GM12878 (cell line): ENCODE results near the gene MLST8. TPM values are rescaled to one million over a fixed set of nuclear protein-coding genes. Genes with fewer than 3 reads are reported as not detected.
A peak's percentile ranks its signal among the peaks of the same experiment; 100 is the strongest.

Experiments
- ATF7 ChIP-seq: fragments of 450-650 bp; IDR thresholded peaks from 2 replicates; pipeline ENCODE4 v1.6.1; 2016; ENCODE audit warnings: low read depth, mild to moderate bottlenecking
- BHLHE40 ChIP-seq, 2 experiments: fragments of 450-650 bp in 1 of 2; IDR thresholded peaks; 2 replicates each; pipeline ENCODE4 v1.6.1; 2011 to 2017; ENCODE audit warnings: low read depth in 2 of 2, borderline replicate concordance in 1 of 2, improper control_type of control experiment in 1 of 2, low read length in 1 of 2, mild to moderate bottlenecking in 1 of 2
- CBFB ChIP-seq: IDR thresholded peaks from 2 replicates; pipeline ENCODE4 v1.6.1; 2016; ENCODE audit warnings: antibody characterized with exemption, low read depth
- DPF2 ChIP-seq: fragments of 450-650 bp; IDR thresholded peaks from 2 replicates; pipeline ENCODE4 v1.6.1; 2017; ENCODE audit warnings: mild to moderate bottlenecking
- E2F8 ChIP-seq: fragments of 450-650 bp; IDR thresholded peaks from 2 replicates; pipeline ENCODE4 v1.6.1; 2018; ENCODE audit warnings: mild to moderate bottlenecking, low read depth, moderate library complexity; ENCODE audit not compliant: partially characterized antibody
- FOXM1 ChIP-seq: IDR thresholded peaks from 2 replicates; pipeline ENCODE4 v1.6.1; 2012; ENCODE audit warnings: low read depth, mild to moderate bottlenecking, inconsistent platforms, low read length, moderate library complexity
- IKZF1 ChIP-seq: fragments of 450-650 bp; conservative IDR thresholded peaks from 2 replicates; pipeline ENCODE4 v1.6.1; 2017; ENCODE audit warnings: antibody characterized with exemption, mild to moderate bottlenecking
- IRF5 ChIP-seq: fragments of 450-650 bp; IDR thresholded peaks from 2 replicates; pipeline ENCODE4 v1.6.1; 2017; ENCODE audit warnings: borderline replicate concordance
- KDM1A ChIP-seq: fragments of 200-600 bp; sonication (generic); IDR thresholded peaks from 2 replicates; pipeline ENCODE4 v1.6.1; 2016; ENCODE audit warnings: borderline replicate concordance
- MAX ChIP-seq: IDR thresholded peaks from 2 replicates; pipeline ENCODE4 v1.6.1; 2012; ENCODE audit warnings: low read depth, low read length, improper control_type of control experiment
- MTA3 ChIP-seq: IDR thresholded peaks from 2 replicates; pipeline ENCODE4 v1.6.1; 2012; ENCODE audit warnings: low read length, inconsistent platforms, borderline replicate concordance
- NFYA ChIP-seq: IDR thresholded peaks from 2 replicates; pipeline ENCODE4 v1.6.1; 2011; ENCODE audit warnings: low read depth, mild to moderate bottlenecking, low read length, improper control_type of control experiment, borderline replicate concordance
- NFYB ChIP-seq: IDR thresholded peaks from 2 replicates; pipeline ENCODE4 v1.6.1; 2011; ENCODE audit warnings: low read depth, mild to moderate bottlenecking, low read length, improper control_type of control experiment, moderate library complexity; ENCODE audit not compliant: insufficient read depth
- RCOR1 ChIP-seq: conservative IDR thresholded peaks from 2 replicates; pipeline ENCODE4 v1.6.1; 2012; ENCODE audit warnings: low read depth, low read length, improper control_type of control experiment
- RELB ChIP-seq: fragments of 450-650 bp; IDR thresholded peaks from 2 replicates; pipeline ENCODE4 v1.6.1; 2017; ENCODE audit warnings: low read depth, mild to moderate bottlenecking, moderate library complexity
- SP1 ChIP-seq: IDR thresholded peaks from one replicate; pipeline ENCODE4 v1.6.1; 2011; ENCODE audit warnings: low read depth, low read length
- ZBED1 ChIP-seq: IDR thresholded peaks from 2 replicates; pipeline ENCODE4 v1.6.1; 2016; ENCODE audit warnings: borderline replicate concordance
- ZBTB40 ChIP-seq: fragments of 450-650 bp; IDR thresholded peaks from 2 replicates; pipeline ENCODE4 v1.6.1; 2016; ENCODE audit warnings: mild to moderate bottlenecking, moderate library complexity, borderline replicate concordance
- ZNF622 ChIP-seq: fragments of 450-650 bp; IDR thresholded peaks from 2 replicates; pipeline ENCODE4 v1.6.1; 2017; ENCODE audit warnings: mild to moderate bottlenecking, inconsistent platforms
- polyA plus RNA-seq, 11 experiments: library from polyadenylated mRNA; depleted of rRNA in 4 of 11; unstranded in 6 of 11; stranded (reverse) in 5 of 11; fragments of >200 nt; fragmentation: Nextera tagmentation in 4 of 11; fragmentation: Illumina TruSeq in 1 of 11; extraction: Ambion mirVana in 4 of 11; extraction: Trizol in 1 of 11; gene quantifications; 1 replicate in 1 of 11; 2 replicates in 10 of 11; pipeline versions ENCODE4 v1.2.1 to v1.2.3, GENCODE V29; 2011 to 2016; ENCODE audit warnings: inconsistent platforms in 2 of 11, missing spikeins in 2 of 11, low read depth in 1 of 11
- total RNA-seq, 4 experiments: library from RNA; depleted of rRNA in 3 of 4; stranded (reverse); fragments of >200 nt in 3 of 4; fragmentation: Illumina TruSeq in 1 of 4; extraction: Trizol in 1 of 4; gene quantifications; 2 replicates each; pipeline versions ENCODE4 v1.2.1 to v1.2.3, GENCODE V29; 2013 to 2021

MLST8 gene
- total and polyA plus RNA-seq, 10 of the 15 experiments (the other 5 are each of a cell fraction or from before 2014, with no cell fraction given) = 1.0 to 114 (median 64.2) TPM

- TF ChIP-seq ZBED1 (no peak), IKZF1 (peak; percentile 64), CBFB (no peak), MTA3 (no peak), ZNF622 (no peak), BHLHE40 (IDR thresholded peaks at IDR 0.05; ENCODE audit: borderline replicate concordance in 1 of 2, low read depth in 2 of 2, low read length in 1 of 2) (peak in 1 of 2 experiments; percentile 31; a peak in 1 of 4 replicates), ATF7 (peak; percentile 90), DPF2 (peak; percentile 76), RELB (peak; percentile 61; the same call in 1 of the 2 replicates), KDM1A (no peak), RCOR1 (no peak), ZBTB40 (peak; percentile 30; the same call in 1 of the 2 replicates), MAX (peak; percentile 89; the same call in 1 of the 2 replicates), NFYA (no peak), SP1 (no peak), IRF5 (no peak), NFYB (peak; percentile 20; the same call in 1 of the 2 replicates), E2F8 (no peak), FOXM1 (no peak)
Measured at GRCh38 chr16:2223221-2223941, 18.1 kb downstream of the MLST8 start, which contains the start of gene E4F1 (continued).
